H9 (cell line): Measurements from ENCODE around the gene GPC3. TPM values are rescaled to one million over a fixed set of nuclear protein-coding genes. Genes with fewer than 3 reads are reported as not detected.

Source experiments
- DNase-seq: peaks from one replicate; pipeline ENCODE4 v3.0.0-alpha.2; 2017
- H2AFZ ChIP-seq: one replicate; pipeline ENCODE4 v1.6.1; 2013; ENCODE audit warnings: mild to moderate bottlenecking, low read length, control low read depth, moderate library complexity
- H2AK5ac ChIP-seq: 2 replicates; pipeline ENCODE4 v1.6.1; 2013; ENCODE audit warnings: low read length, control low read depth, mixed read lengths; ENCODE audit not compliant: insufficient read length
- H2BK120ac ChIP-seq: one replicate; pipeline ENCODE4 v1.6.1; 2013; ENCODE audit warnings: low read depth, mild to moderate bottlenecking, low read length, control low read depth, inconsistent platforms; ENCODE audit not compliant: poor library complexity, severe bottlenecking
- H2BK12ac ChIP-seq: 2 replicates; pipeline ENCODE4 v1.6.1; 2013; ENCODE audit warnings: low read length, control low read depth, mixed read lengths, low read depth; ENCODE audit not compliant: insufficient read length
- H2BK15ac ChIP-seq: 2 replicates; pipeline ENCODE4 v1.6.1; 2013; ENCODE audit warnings: low read depth, low read length, control low read depth
- H2BK20ac ChIP-seq: one replicate; pipeline ENCODE4 v1.6.1; 2013; ENCODE audit warnings: low read depth, mild to moderate bottlenecking, low read length, control low read depth, inconsistent platforms; ENCODE audit not compliant: poor library complexity, severe bottlenecking
- H2BK5ac ChIP-seq: 2 replicates; pipeline ENCODE4 v1.6.1; 2013; ENCODE audit warnings: low read length, control low read depth, mixed read lengths; ENCODE audit not compliant: insufficient read length
- H3K14ac ChIP-seq: 2 replicates; pipeline ENCODE4 v1.6.1; 2013; ENCODE audit warnings: low read length, control low read depth; ENCODE audit not compliant: insufficient read depth
- H3K18ac ChIP-seq: 2 replicates; pipeline ENCODE4 v1.6.1; 2013; ENCODE audit warnings: low read depth, mild to moderate bottlenecking, mixed read lengths, low read length, control low read depth; ENCODE audit not compliant: insufficient read length
- H3K23ac ChIP-seq: 2 replicates; pipeline ENCODE4 v1.6.1; 2013; ENCODE audit warnings: low read length, control low read depth, mixed read lengths, low read depth; ENCODE audit not compliant: insufficient read length
- H3K23me2 ChIP-seq: 2 replicates; pipeline ENCODE4 v1.6.1; 2013; ENCODE audit warnings: low read depth, mild to moderate bottlenecking, mixed read lengths, low read length, control low read depth; ENCODE audit not compliant: insufficient read length, poor library complexity, severe bottlenecking
- H3K27ac ChIP-seq: 2 replicates; pipeline ENCODE4 v1.5.1; 2013; ENCODE audit warnings: low read length, control low read depth, mixed read lengths, low read depth; ENCODE audit not compliant: insufficient read length
- H3K27me3 ChIP-seq: 2 replicates; pipeline ENCODE4 v1.6.1; 2013; ENCODE audit warnings: low read length, control low read depth, inconsistent platforms; ENCODE audit not compliant: insufficient read depth
- H3K4ac ChIP-seq: 2 replicates; pipeline ENCODE4 v1.6.1; 2013; ENCODE audit warnings: low read depth, mild to moderate bottlenecking, control low read depth, inconsistent platforms, low read length, moderate library complexity
- H3K4me1 ChIP-seq: 2 replicates; pipeline ENCODE4 v1.6.1; 2013; ENCODE audit warnings: low read length, control low read depth, inconsistent platforms; ENCODE audit not compliant: insufficient read depth
- H3K4me2 ChIP-seq: 2 replicates; pipeline ENCODE4 v1.6.1; 2013; ENCODE audit warnings: low read length, control low read depth, mixed read lengths; ENCODE audit not compliant: insufficient read length, insufficient read depth
- H3K56ac ChIP-seq: 2 replicates; pipeline ENCODE4 v1.6.1; 2013; ENCODE audit warnings: low read depth, mild to moderate bottlenecking, mixed read lengths, low read length, control low read depth; ENCODE audit not compliant: insufficient read length
- H3K79me1 ChIP-seq: 2 replicates; pipeline ENCODE4 v1.6.1; 2013; ENCODE audit warnings: low read depth, mild to moderate bottlenecking, moderate library complexity, low read length, control low read depth, inconsistent platforms; ENCODE audit not compliant: insufficient read depth, poor library complexity, severe bottlenecking
- H3K79me2 ChIP-seq: 2 replicates; pipeline ENCODE4 v1.6.1; 2013; ENCODE audit warnings: low read length, control low read depth, inconsistent platforms; ENCODE audit not compliant: insufficient read depth
- H3K9ac ChIP-seq: 2 replicates; pipeline ENCODE4 v1.6.1; 2013; ENCODE audit warnings: low read length, control low read depth, mixed read lengths; ENCODE audit not compliant: insufficient read length; ENCODE audit errors: extremely low read depth
- H3K9me3 ChIP-seq: one replicate; pipeline ENCODE4 v1.6.1; 2013; ENCODE audit warnings: low read depth, low read length, inconsistent platforms; ENCODE audit not compliant: control insufficient read depth
- H3T11ph ChIP-seq: one replicate; pipeline ENCODE4 v1.6.1; 2013; ENCODE audit warnings: mild to moderate bottlenecking, low read length, control low read depth, inconsistent platforms
- H4K20me1 ChIP-seq: one replicate; pipeline ENCODE4 v1.6.1; 2013; ENCODE audit not compliant: control insufficient read depth, insufficient read length, insufficient read depth
- H4K5ac ChIP-seq: 2 replicates; pipeline ENCODE4 v1.6.1; 2013; ENCODE audit warnings: low read depth, mild to moderate bottlenecking, mixed read lengths, low read length, control low read depth; ENCODE audit not compliant: insufficient read length
- H4K8ac ChIP-seq: replicated peaks from 2 replicates; pipeline ENCODE4 v1.6.1; 2013; ENCODE audit warnings: low read length, control low read depth, mixed read lengths, low read depth; ENCODE audit not compliant: insufficient read length
- H4K91ac ChIP-seq: 2 replicates; pipeline ENCODE4 v1.6.1; 2013; ENCODE audit warnings: low read depth, mild to moderate bottlenecking, moderate library complexity, mixed read lengths, low read length, control low read depth; ENCODE audit not compliant: insufficient read length
- H3K27ac Mint-ChIP-seq, 3 experiments: 2 replicates in 2 of 3; 3 replicates in 1 of 3; pipeline ENCODE4 v1.8.0; 2020 to 2021; ENCODE audit warnings: mixed read lengths in 3 of 3, mild to moderate bottlenecking in 1 of 3, moderate library complexity in 1 of 3
- H3K27me3 Mint-ChIP-seq: 2 replicates; pipeline ENCODE4 v1.8.0; 2021; ENCODE audit warnings: low read depth, mild to moderate bottlenecking, moderate library complexity, mixed read lengths
- H3K36me3 Mint-ChIP-seq, 3 experiments: 2 replicates in 2 of 3; 3 replicates in 1 of 3; pipeline ENCODE4 v1.8.0; 2020 to 2021; ENCODE audit warnings: low read depth in 3 of 3, mixed read lengths in 3 of 3; ENCODE audit not compliant: insufficient read depth in 1 of 3
- H3K4me1 Mint-ChIP-seq, 2 experiments: 2 replicates each; pipeline ENCODE4 v1.8.0; 2020; ENCODE audit warnings: mixed read lengths in 2 of 2
- H3K4me3 Mint-ChIP-seq, 2 experiments: 2 replicates in 1 of 2; 3 replicates in 1 of 2; pipeline ENCODE4 v1.8.0; 2020 to 2021; ENCODE audit warnings: mild to moderate bottlenecking in 2 of 2, mixed read lengths in 2 of 2, moderate library complexity in 1 of 2
- H3K9me3 Mint-ChIP-seq, 2 experiments: 2 replicates in 1 of 2; 3 replicates in 1 of 2; pipeline ENCODE4 v1.8.0; 2020; ENCODE audit warnings: mild to moderate bottlenecking in 2 of 2, mixed read lengths in 2 of 2, moderate library complexity in 1 of 2
- total RNA-seq: library from RNA; stranded (reverse); gene quantifications from 2 replicates; pipeline ENCODE4 v1.2.1, GENCODE V29; 2021
- TF ChIP-seq, protein P1 (sequence below): fragments of 200-600 bp; sonication (generic); conservative IDR thresholded peaks from 3 replicates; pipeline ENCODE4 v1.8.0; 2021; ENCODE audit warnings: antibody characterized with exemption, mild to moderate bottlenecking

Gene GPC3
- total RNA-seq, 1 experiment from 2014 or later = 108 TPM

GRCh38 chrX:133654811-133655210 lies 330.6 kb downstream of the GPC3 start:
- Mint-ChIP-seq H3K27ac (no peak overlapping the region), H3K27me3 (no peaks in the 10 kb centered on the region), H3K9me3 (no peaks in the 10 kb centered on the region), H3K4me3 (no peak overlapping the region), H3K4me1 (peaks cover 55 to 59% of the 10 kb centered on the region in 2 experiments), H3K36me3 (no peaks in the 10 kb centered on the region; a peak in 1 of 7 replicates)
- Histone ChIP-seq H3K23ac (no peak overlapping the region), H3K27ac (no peak overlapping the region), H2BK120ac (no peak overlapping the region), H3K23me2 (no peaks in the 10 kb centered on the region), H3K56ac (no peak overlapping the region), H3K18ac (no peak overlapping the region), H2BK20ac (no peak overlapping the region), H3K79me1 (no peaks in the 10 kb centered on the region), H4K5ac (no peak overlapping the region), H3K4me1 (peaks cover 18% of the 10 kb centered on the region; the same call in 1 of the 2 replicates), H3K9me3 (no peaks in the 10 kb centered on the region), H3K4me2 (no peak overlapping the region), H3K27me3 (no peaks in the 10 kb centered on the region), H2BK15ac (no peak overlapping the region), H3K4ac (no peak overlapping the region), H2BK12ac (no peak overlapping the region), H3K14ac (no peak overlapping the region), H3K79me2 (no peaks in the 10 kb centered on the region), H3K9ac (no peak overlapping the region), H2BK5ac (no peak overlapping the region), H4K8ac (no peak overlapping the region), H4K20me1 (no peaks in the 10 kb centered on the region), H2AK5ac (no peak overlapping the region), H3T11ph (no peak overlapping the region), H2AFZ (no peak overlapping the region), H4K91ac (no peak overlapping the region)
- TF ChIP-seq, protein P1, sequence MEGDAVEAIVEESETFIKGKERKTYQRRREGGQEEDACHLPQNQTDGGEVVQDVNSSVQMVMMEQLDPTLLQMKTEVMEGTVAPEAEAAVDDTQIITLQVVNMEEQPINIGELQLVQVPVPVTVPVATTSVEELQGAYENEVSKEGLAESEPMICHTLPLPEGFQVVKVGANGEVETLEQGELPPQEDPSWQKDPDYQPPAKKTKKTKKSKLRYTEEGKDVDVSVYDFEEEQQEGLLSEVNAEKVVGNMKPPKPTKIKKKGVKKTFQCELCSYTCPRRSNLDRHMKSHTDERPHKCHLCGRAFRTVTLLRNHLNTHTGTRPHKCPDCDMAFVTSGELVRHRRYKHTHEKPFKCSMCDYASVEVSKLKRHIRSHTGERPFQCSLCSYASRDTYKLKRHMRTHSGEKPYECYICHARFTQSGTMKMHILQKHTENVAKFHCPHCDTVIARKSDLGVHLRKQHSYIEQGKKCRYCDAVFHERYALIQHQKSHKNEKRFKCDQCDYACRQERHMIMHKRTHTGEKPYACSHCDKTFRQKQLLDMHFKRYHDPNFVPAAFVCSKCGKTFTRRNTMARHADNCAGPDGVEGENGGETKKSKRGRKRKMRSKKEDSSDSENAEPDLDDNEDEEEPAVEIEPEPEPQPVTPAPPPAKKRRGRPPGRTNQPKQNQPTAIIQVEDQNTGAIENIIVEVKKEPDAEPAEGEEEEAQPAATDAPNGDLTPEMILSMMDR = no peak
- DNase-seq = no peak
